Activated T-cell treated with anti-CD3 and anti-CD28 coated beads for 24 hours (primary cell): ENCODE data around the gene CSNK2A1.

Experiments used
- DNase-seq: peaks from one replicate; pipeline ENCODE4 v3.0.0-alpha.2; 2020; ENCODE audit warnings: low read depth

The CSNK2A1 gene

GRCh38 chr20:430091-430999 is 113.2 kb downstream of the CSNK2A1 start:
- no peak for DNase-seq

- DNase-seq = no peak
Measured at GRCh38 chr20:428658-429200, 114.9 kb downstream of the CSNK2A1 start.

- no peak for DNase-seq
Measured at GRCh38 chr20:427849-428657, 115.5 kb downstream of the CSNK2A1 start.

- no peak for DNase-seq
Measured at GRCh38 chr20:427401-427800, 116.2 kb downstream of the CSNK2A1 start.

GRCh38 chr20:426566-426965 is 117.0 kb downstream of the CSNK2A1 start:
- DNase-seq = no peak
